Activated CD4-positive, alpha-beta memory T cell treated with anti-CD3 and anti-CD28 coated beads, Interleukin-2, amount 10 ng/mL, durations not matched to agents 7 days and 5 days (primary cell): ENCODE measurements around the gene PKD1L1. TPM values are rescaled to one million over a fixed set of nuclear protein-coding genes. Genes with fewer than 3 reads are reported as not detected.
"Not testable (repeated sequence)": the region's sequence is repeated elsewhere in the genome, so short reads cannot be mapped to it uniquely, and the experiment has no call there.

Source experiments
- CTCF ChIA-PET: fragments of 350-600 bp; sonication (Branson Sonifier 250); formaldehyde crosslinking; loops from one replicate; lab custom pipeline; 2021; ENCODE audit warnings: antibody characterized with exemption, inconsistent platforms; lab: Charles Lee
- POLR2A ChIA-PET: fragments of 350-600 bp; sonication (Branson Sonifier 250); formaldehyde crosslinking; loops from one replicate; lab custom pipeline; 2021; ENCODE audit warnings: antibody characterized with exemption; lab: Charles Lee
- DNase-seq: peaks from one replicate; pipeline ENCODE4 v3.0.0-alpha.2; 2020
- H3K27ac Mint-ChIP-seq: one replicate; pipeline ENCODE4 v1.8.0; 2021; ENCODE audit warnings: mild to moderate bottlenecking, mixed read lengths
- H3K27me3 Mint-ChIP-seq: one replicate; pipeline ENCODE4 v1.8.0; 2021; ENCODE audit warnings: mixed read lengths
- H3K36me3 Mint-ChIP-seq: one replicate; pipeline ENCODE4 v1.8.0; 2021; ENCODE audit warnings: low read depth, mixed read lengths
- H3K4me1 Mint-ChIP-seq: one replicate; pipeline ENCODE4 v1.8.0; 2021; ENCODE audit warnings: mixed read lengths
- H3K4me3 Mint-ChIP-seq: one replicate; pipeline ENCODE4 v1.8.0; 2021; ENCODE audit warnings: mild to moderate bottlenecking, mixed read lengths
- H3K9me3 Mint-ChIP-seq: one replicate; pipeline ENCODE4 v1.8.0; 2021; ENCODE audit warnings: mixed read lengths
- total RNA-seq, 2 experiments: library from RNA; stranded (reverse); gene quantifications; one replicate each; pipeline ENCODE4 v1.2.3, GENCODE V29; 2021

Gene PKD1L1
- total RNA-seq, 2 experiments from 2014 or later: 0.05 to 0.48 TPM

GRCh38 chr7:47808321-47808720 is 139.9 kb downstream of the PKD1L1 start:
- H3K27ac Mint-ChIP-seq: no peak overlapping the region
- CTCF ChIA-PET: no interaction called here
- POLR2A ChIA-PET: no interaction called here

GRCh38 chr7:47807756-47808155 is 140.5 kb downstream of the PKD1L1 start:
- no peak overlapping the region for H3K27ac Mint-ChIP-seq
- ChIA-PET POLR2A (no interaction called here), CTCF (no interaction called here)
- DNase-seq: no peak
- no peaks in the 10 kb centered on the region for H3K9me3 Mint-ChIP-seq
- H3K27me3 Mint-ChIP-seq: peaks cover 2% of the 10 kb centered on the region
- no peaks in the 10 kb centered on the region for H3K36me3 Mint-ChIP-seq
- no peaks in the 10 kb centered on the region for H3K4me1 Mint-ChIP-seq
- no peak overlapping the region for H3K4me3 Mint-ChIP-seq

More at GRCh38 chr7:47808321-47808720, 139.9 kb downstream of the PKD1L1 start:
- Mint-ChIP-seq H3K4me3 (no peak overlapping the region), H3K9me3 (no peaks in the 10 kb centered on the region), H3K4me1 (no peaks in the 10 kb centered on the region), H3K36me3 (no peaks in the 10 kb centered on the region), H3K27me3 (peaks cover 2% of the 10 kb centered on the region)
- no peak for DNase-seq

GRCh38 chr7:47807126-47807525 is 141.1 kb downstream of the PKD1L1 start:
- H3K27me3 Mint-ChIP-seq: peaks cover 2% of the 10 kb centered on the region
- no peaks in the 10 kb centered on the region for H3K4me1 Mint-ChIP-seq
- CTCF ChIA-PET: no interaction called here
- DNase-seq: no peak
- POLR2A ChIA-PET: no interaction called here
- H3K4me3 Mint-ChIP-seq: no peak overlapping the region
- no peaks in the 10 kb centered on the region for H3K36me3 Mint-ChIP-seq
- no peaks in the 10 kb centered on the region for H3K9me3 Mint-ChIP-seq
- H3K27ac Mint-ChIP-seq: no peak overlapping the region

- Mint-ChIP-seq H3K27ac (no peak overlapping the region), H3K4me1 (no peaks in the 10 kb centered on the region), H3K27me3 (peaks cover 2% of the 10 kb centered on the region), H3K9me3 (no peaks in the 10 kb centered on the region), H3K4me3 (no peak overlapping the region), H3K36me3 (no peaks in the 10 kb centered on the region)
- ChIA-PET POLR2A (no interaction called here), CTCF (no interaction called here)
- no peak for DNase-seq
These were observed 141.6 kb downstream of the PKD1L1 start for GRCh38 chr7:47806701-47807103.

GRCh38 chr7:47804767-47805545 is 143.3 kb downstream of the PKD1L1 start:
- H3K4me1 Mint-ChIP-seq: no peaks in the 10 kb centered on the region
- ChIA-PET POLR2A (no interaction called here), CTCF (interaction anchor here (0.9 to 1.0 kb wide), 2 partner anchors 14 to 17 kb away, joined by 3 read pairs; no protein-coding TSS in a partner anchor)
- no peak for DNase-seq
- no peak overlapping the region for H3K27ac Mint-ChIP-seq
- H3K27me3 Mint-ChIP-seq: peaks cover 2% of the 10 kb centered on the region
- no peak overlapping the region for H3K4me3 Mint-ChIP-seq
- no peaks in the 10 kb centered on the region for H3K9me3 Mint-ChIP-seq
- no peaks in the 10 kb centered on the region for H3K36me3 Mint-ChIP-seq

GRCh38 chr7:47803846-47804245 is 144.4 kb downstream of the PKD1L1 start:
- CTCF ChIA-PET: no interaction called here
- H3K27me3 Mint-ChIP-seq: peaks cover 2% of the 10 kb centered on the region
- no peaks in the 10 kb centered on the region for H3K9me3 Mint-ChIP-seq
- H3K4me1 Mint-ChIP-seq: no peaks in the 10 kb centered on the region
- DNase-seq: no peak
- no peak overlapping the region for H3K4me3 Mint-ChIP-seq
- POLR2A ChIA-PET: no interaction called here
- no peak overlapping the region for H3K27ac Mint-ChIP-seq
- H3K36me3 Mint-ChIP-seq: no peaks in the 10 kb centered on the region

- DNase-seq: no peak
- Mint-ChIP-seq H3K4me1 (no peaks in the 10 kb centered on the region), H3K36me3 (no peaks in the 10 kb centered on the region), H3K27me3 (peaks cover 2% of the 10 kb centered on the region), H3K27ac (no peak overlapping the region), H3K4me3 (no peak overlapping the region), H3K9me3 (no peaks in the 10 kb centered on the region)
- ChIA-PET CTCF (no interaction called here), POLR2A (no interaction called here)
These were observed 145.2 kb downstream of the PKD1L1 start for GRCh38 chr7:47803025-47803424.

- Mint-ChIP-seq H3K27me3 (peaks cover 2% of the 10 kb centered on the region), H3K9me3 (no peaks in the 10 kb centered on the region), H3K4me1 (no peaks in the 10 kb centered on the region), H3K4me3 (no peak overlapping the region), H3K36me3 (no peaks in the 10 kb centered on the region), H3K27ac (no peak overlapping the region)
- ChIA-PET CTCF (no interaction called here), POLR2A (no interaction called here)
- no peak for DNase-seq
These were observed 146.8 kb downstream of the PKD1L1 start for GRCh38 chr7:47801423-47801822.

- Mint-ChIP-seq H3K4me1 (no peaks in the 10 kb centered on the region), H3K36me3 (no peaks in the 10 kb centered on the region), H3K4me3 (no peak overlapping the region), H3K27ac (no peak overlapping the region), H3K9me3 (no peaks in the 10 kb centered on the region), H3K27me3 (no peaks in the 10 kb centered on the region)
- CTCF ChIA-PET: no interaction called here
- no peak for DNase-seq
- POLR2A ChIA-PET: no interaction called here
These were observed 148.7 kb downstream of the PKD1L1 start for GRCh38 chr7:47799524-47799923.

GRCh38 chr7:47796347-47796746 is 151.9 kb downstream of the PKD1L1 start:
- POLR2A ChIA-PET: no interaction called here
- Mint-ChIP-seq H3K4me3 (no peak overlapping the region), H3K9me3 (no peaks in the 10 kb centered on the region), H3K27ac (no peak overlapping the region), H3K36me3 (no peaks in the 10 kb centered on the region), H3K27me3 (peaks cover 7% of the 10 kb centered on the region), H3K4me1 (no peaks in the 10 kb centered on the region)
- CTCF ChIA-PET: no interaction called here
- no peak for DNase-seq

GRCh38 chr7:47795631-47796030 is 152.6 kb downstream of the PKD1L1 start:
- H3K4me3 Mint-ChIP-seq: no peak overlapping the region
- no peak overlapping the region for H3K27ac Mint-ChIP-seq
- peaks cover 7% of the 10 kb centered on the region for H3K27me3 Mint-ChIP-seq
- no peaks in the 10 kb centered on the region for H3K4me1 Mint-ChIP-seq
- no peaks in the 10 kb centered on the region for H3K36me3 Mint-ChIP-seq
- H3K9me3 Mint-ChIP-seq: no peaks in the 10 kb centered on the region
- ChIA-PET POLR2A (no interaction called here), CTCF (no interaction called here)
- no peak for DNase-seq

GRCh38 chr7:47795126-47795525 is 153.1 kb downstream of the PKD1L1 start:
- H3K4me3 Mint-ChIP-seq, H3K9me3 Mint-ChIP-seq, H3K27ac Mint-ChIP-seq, H3K4me1 Mint-ChIP-seq, CTCF ChIA-PET, POLR2A ChIA-PET, H3K27me3 Mint-ChIP-seq, DNase-seq, H3K36me3 Mint-ChIP-seq: not testable (repeated sequence)

- H3K9me3 Mint-ChIP-seq: no peaks in the 10 kb centered on the region
- ChIA-PET POLR2A (no interaction called here), CTCF (no interaction called here)
- no peaks in the 10 kb centered on the region for H3K4me1 Mint-ChIP-seq
- no peak overlapping the region for H3K27ac Mint-ChIP-seq
- peaks cover 7% of the 10 kb centered on the region for H3K27me3 Mint-ChIP-seq
- H3K4me3 Mint-ChIP-seq: no peak overlapping the region
- DNase-seq: no peak
- no peaks in the 10 kb centered on the region for H3K36me3 Mint-ChIP-seq
These were observed 154.2 kb downstream of the PKD1L1 start for GRCh38 chr7:47794016-47794415.

- POLR2A ChIA-PET, H3K27me3 Mint-ChIP-seq, DNase-seq, H3K4me3 Mint-ChIP-seq, H3K36me3 Mint-ChIP-seq, H3K4me1 Mint-ChIP-seq, H3K27ac Mint-ChIP-seq, CTCF ChIA-PET, H3K9me3 Mint-ChIP-seq: not testable (repeated sequence)
These were observed 155.1 kb downstream of the PKD1L1 start for GRCh38 chr7:47793186-47793585.
